ENCODE measurements around the gene OR4K1. TPM values are rescaled to one million over a fixed set of nuclear protein-coding genes. Genes with fewer than 3 reads are reported as not detected.

OR4K1 gene
- total RNA-seq, 6 experiments from 2014 or later: not detected

DNA sequence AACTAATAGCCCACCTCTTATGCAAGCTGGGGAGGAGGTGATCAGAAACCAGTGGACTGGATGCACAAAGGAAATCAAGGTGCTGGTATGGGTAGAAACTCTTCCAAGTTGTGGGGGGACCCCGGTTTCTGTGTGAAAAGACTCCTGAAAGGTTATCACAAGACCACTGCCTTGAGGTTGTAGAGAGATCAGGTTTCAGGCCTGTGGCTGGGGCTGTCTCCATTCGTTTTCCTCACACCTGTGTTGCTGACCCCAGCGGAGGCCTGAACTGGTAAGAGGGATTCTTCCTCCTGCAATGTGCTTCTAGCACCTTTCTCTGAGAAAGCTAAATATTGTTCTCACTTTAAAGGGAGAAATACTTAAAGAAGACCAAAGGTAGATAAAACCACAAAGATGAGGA is 19.6 kb upstream of the OR4K1 start:
- no peak overlapping the region for H3K27ac ChIP-seq
- no peaks in the 10 kb centered on the region for H3K27me3 ChIP-seq
- intact Hi-C loops (cut with DNase I): no loop called here
- no peaks in the 10 kb centered on the region for H3K36me3 ChIP-seq
- no peak for TF ChIP-seq POLR2A (IDR thresholded peaks at IDR 0.05)
- DNase-seq (no peak), ATAC-seq (no peak)
- WGBS (ENCODE audit: insufficient coverage, low coverage, low lambda C conversion rate, missing lambda C conversion rate): 38% methylated on average over 2 of the region's 3 CpGs
- no peak overlapping the region for H3K4me3 ChIP-seq
- no peaks in the 10 kb centered on the region for H3K9me3 ChIP-seq
- H3K4me1 ChIP-seq: no peaks in the 10 kb centered on the region

DNA sequence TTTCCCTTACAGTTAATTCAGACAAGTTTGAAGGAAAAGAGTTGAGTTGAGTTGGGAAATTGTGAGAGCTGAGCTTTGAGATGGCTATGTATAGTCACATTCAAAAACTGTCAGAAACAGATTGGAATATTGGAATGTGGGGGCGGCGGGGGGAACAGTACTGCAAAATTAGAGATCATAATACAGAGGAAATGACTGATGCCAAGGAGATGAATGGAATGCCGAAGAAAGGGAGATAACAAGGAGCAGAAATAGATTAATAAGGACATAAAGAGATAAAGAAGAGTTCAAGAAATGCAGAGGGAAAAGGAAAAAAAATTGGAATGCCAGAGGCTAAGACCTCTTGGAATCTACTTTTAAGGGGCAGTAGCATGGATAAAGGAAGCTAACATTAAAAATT is 13.5 kb upstream of the OR4K1 start:
- TF ChIP-seq CTCF (IDR thresholded peaks at IDR 0.05): no peak
- TF ChIP-seq POLR2A (IDR thresholded peaks at IDR 0.05): no peak
- Histone ChIP-seq H3K4me1 (no peaks in the 10 kb centered on the region), H3K36me3 (no peaks in the 10 kb centered on the region), H3K27ac (no peak overlapping the region), H3K27me3 (no peaks in the 10 kb centered on the region), H3K4me3 (no peak overlapping the region), H3K9me3 (no peaks in the 10 kb centered on the region)
- 45% methylated on average over 3 of the region's 3 CpGs for WGBS (ENCODE audit: insufficient coverage, low coverage, low lambda C conversion rate, missing lambda C conversion rate)
- no peak for ATAC-seq
- no peak for DNase-seq
- intact Hi-C loops (cut with DNase I): no loop called here

- Histone ChIP-seq H3K27me3 (no peaks in the 10 kb centered on the region), H3K27ac (no peak overlapping the region), H3K36me3 (no peaks in the 10 kb centered on the region), H3K9me3 (no peaks in the 10 kb centered on the region), H3K4me1 (no peaks in the 10 kb centered on the region), H3K4me3 (no peak overlapping the region)
- intact Hi-C loops (cut with DNase I): no loop called here
- no peak for DNase-seq
- TF ChIP-seq POLR2A (IDR thresholded peaks at IDR 0.05) (no peak), CTCF (IDR thresholded peaks at IDR 0.05) (no peak)
- WGBS (ENCODE audit: insufficient coverage, low coverage, low lambda C conversion rate, missing lambda C conversion rate): 42% methylated on average over 1 of the region's 1 CpG
- ATAC-seq: no peak
These were observed 12.7 kb upstream of the OR4K1 start for GRCh38 chr14:19917955-19918518.

- no peaks in the 10 kb centered on the region for H3K36me3 ChIP-seq
- intact Hi-C loops (cut with DNase I): no loop called here
- H3K27me3 ChIP-seq: no peaks in the 10 kb centered on the region
- no peaks in the 10 kb centered on the region for H3K9me3 ChIP-seq
- ATAC-seq (no peak), DNase-seq (no peak)
- H3K27ac ChIP-seq: no peak overlapping the region
- H3K4me1 ChIP-seq: no peaks in the 10 kb centered on the region
- H3K4me3 ChIP-seq: no peak overlapping the region
- TF ChIP-seq CTCF (IDR thresholded peaks at IDR 0.05): no peak
- TF ChIP-seq POLR2A (IDR thresholded peaks at IDR 0.05): no peak
- 19% methylated on average over 4 of the region's 4 CpGs for WGBS (ENCODE audit: insufficient coverage, low coverage, low lambda C conversion rate, missing lambda C conversion rate)
These were observed 12.0 kb upstream of the OR4K1 start for GRCh38 chr14:19918553-19919264.

GRCh38 chr14:19920021-19920657 is 10.6 kb upstream of the OR4K1 start, which contains the start of gene OR4K5:
Gene OR4K5 (plus strand): TSS chr14:19920607. CDS start chr14:19920607, 0 bp downstream.
- TF ChIP-seq POLR2A (IDR thresholded peaks at IDR 0.05) (no peak), CTCF (IDR thresholded peaks at IDR 0.05) (no peak)
- no peak for ATAC-seq
- intact Hi-C loops (cut with DNase I): no loop called here
- no peak for DNase-seq
- no peaks in the 10 kb centered on the region for H3K9me3 ChIP-seq
- H3K27me3 ChIP-seq: no peaks in the 10 kb centered on the region
- H3K4me1 ChIP-seq: no peaks in the 10 kb centered on the region
- no peak within 1 kb of the TSS for H3K4me3 ChIP-seq
- H3K27ac ChIP-seq: no peak within 1 kb of the TSS
- no peaks in the 10 kb centered on the region for H3K36me3 ChIP-seq

All from right lobe of liver (tissue), 6 donors.